Measurements from ENCODE around the gene TGFB2. TPM values are rescaled to one million over a fixed set of nuclear protein-coding genes. Genes with fewer than 3 reads are reported as not detected.

TGFB2 gene
- total and polyA plus RNA-seq, 2 donors (not counting 3 experiments of a cell fraction or from before 2014, with no cell fraction given) = 21.2 to 43.5 TPM

GRCh38 chr1:218409946-218410510 is 64.9 kb downstream of the TGFB2 start:
- Histone ChIP-seq H3K79me2 (ENCODE audit: control insufficient read depth, insufficient read depth, low read length) (no peaks in the 10 kb centered on the region), H3K27ac (ENCODE audit: insufficient read depth, low read depth, low read length) (no peak overlapping the region), H3K9me3 (replicated peaks; ENCODE audit: control insufficient read depth, insufficient read depth, low read length) (no peaks in the 10 kb centered on the region), H4K20me1 (replicated peaks; ENCODE audit: control insufficient read depth, extremely low read depth, insufficient read depth, low read length) (no peaks in the 10 kb centered on the region), H3K9ac (replicated peaks; ENCODE audit: extremely low read depth, insufficient read depth, low read length) (no peak overlapping the region), H2AFZ (ENCODE audit: low read depth, low read length) (no peak overlapping the region), H3K9me1 (replicated peaks; ENCODE audit: control insufficient read depth, extremely low read depth, insufficient read depth, low read length) (no peaks in the 10 kb centered on the region), H3K4me2 (ENCODE audit: insufficient read depth, low read length) (no peak overlapping the region), H3K4me3 (replicated peaks in 1 of 3; ENCODE audit: insufficient read depth in 1 of 3, low read depth in 1 of 3, low read length in 3 of 3) (no peak overlapping the region), H3K36me3 (ENCODE audit: control insufficient read depth in 2 of 2, extremely low read depth in 1 of 2, insufficient read depth in 2 of 2, low read length in 2 of 2) (peaks cover 0 to 2% of the 10 kb centered on the region in 2 experiments), H3K27me3 (ENCODE audit: control insufficient read depth in 2 of 2, insufficient read depth in 2 of 2, low read length in 2 of 2) (no peaks in the 10 kb centered on the region), H3K4me1 (ENCODE audit: control insufficient read depth, extremely low read depth, insufficient read depth, low read length) (no peaks in the 10 kb centered on the region)
- dilution Hi-C loops (cut with MboI; ENCODE audit: extremely low pct_ligation_motif_present, low sequenced_read_pairs) = no loop called here
- ChIA-PET POLR2A (no interaction called here), CTCF (no interaction called here)
- FAIRE-seq (no peak), DNase-seq (ENCODE audit: low read depth, low spot score) (no peak)
- BruUV-seq (replicated peaks) = no TSS peak
- TF ChIP-seq CTCF (IDR thresholded peaks at IDR 0.05; ENCODE audit: extremely low read depth in 1 of 2, insufficient read depth in 1 of 2, low read depth in 1 of 2, low read length in 2 of 2) (no peak), FOS (IDR thresholded peaks at IDR 0.05; ENCODE audit: borderline replicate concordance, insufficient read depth, low read length) (no peak), JUN (IDR thresholded peaks at IDR 0.05; ENCODE audit: borderline replicate concordance, insufficient read depth, insufficient read length, low read depth) (no peak), EZH2 (IDR thresholded peaks at IDR 0.05; ENCODE audit: borderline replicate concordance, low read depth, low read length, severe bottlenecking) (no peak), GATA2 (IDR thresholded peaks at IDR 0.05; ENCODE audit: insufficient read depth, insufficient read length, low read depth, low read length) (no peak), POLR2A (IDR thresholded peaks at IDR 0.05; ENCODE audit: low read depth, low read length) (no peak), MAX (IDR thresholded peaks at IDR 0.05; ENCODE audit: insufficient read depth, insufficient read length) (no peak)
- intact Hi-C loops (cut with micrococcal nuclease) = no loop called here
